IMR-90 (cell line): ENCODE results near the gene ARL10. TPM values are rescaled to one million over a fixed set of nuclear protein-coding genes. Genes with fewer than 3 reads are reported as not detected.

Source experiments
- ATAC-seq: fragments of 200-7000 bp; cut with Tn5 transposase; 2 replicates; pipeline ENCODE4 v1.9.1; 2020; ENCODE audit warnings: low read depth, mild to moderate bottlenecking, moderate library complexity
- BruUV-seq: library from RNA; stranded (reverse); fragments of 400-500 nt; replicated peaks from 2 replicates; lab custom pipeline; 2021; lab: Mats Ljungman, UMichigan
- CTCF ChIA-PET: fragments of 300-600 bp; formaldehyde crosslinking; extraction: SDS; loops from one replicate; lab custom pipeline; 2021; ENCODE audit warnings: antibody characterized with exemption; lab: Yijun Ruan, JAX
- POLR2A ChIA-PET: fragments of 300-600 bp; sonication (Branson Sonifier 250); formaldehyde crosslinking; loops from one replicate; lab custom pipeline; 2022; ENCODE audit warnings: antibody characterized with exemption; ENCODE audit not compliant: unreplicated experiment; lab: Charles Lee
- DNase-seq: peaks from one replicate; pipeline ENCODE4 v3.0.0; 2013
- H2AFZ ChIP-seq: replicated peaks from 2 replicates; pipeline ENCODE3; 2013; ENCODE audit warnings: low read length, mild to moderate bottlenecking; ENCODE audit not compliant: poor library complexity
- H2AK5ac ChIP-seq: 2 replicates; pipeline ENCODE4 v1.6.1; 2013; ENCODE audit warnings: low read depth, low read length, inconsistent platforms
- H2AK9ac ChIP-seq: replicated peaks from 2 replicates; pipeline ENCODE3; 2013; ENCODE audit warnings: mild to moderate bottlenecking, low read depth, low read length, moderate library complexity; ENCODE audit not compliant: poor library complexity
- H2BK120ac ChIP-seq: 2 replicates; pipeline ENCODE4 v1.6.1; 2013; ENCODE audit warnings: low read depth, low read length, inconsistent platforms
- H2BK15ac ChIP-seq: 3 replicates; pipeline ENCODE4 v1.6.1; 2013; ENCODE audit warnings: low read depth, low read length, inconsistent platforms
- H2BK20ac ChIP-seq: 2 replicates; pipeline ENCODE4 v1.6.1; 2013; ENCODE audit warnings: low read depth, mild to moderate bottlenecking, inconsistent platforms, low read length, moderate library complexity
- H2BK5ac ChIP-seq: 2 replicates; pipeline ENCODE4 v1.6.1; 2013; ENCODE audit warnings: mild to moderate bottlenecking, low read depth, low read length, inconsistent platforms; ENCODE audit not compliant: poor library complexity, severe bottlenecking
- H3K14ac ChIP-seq: replicated peaks from 2 replicates; pipeline ENCODE4 v1.6.1; 2013; ENCODE audit warnings: low read depth, low read length, inconsistent platforms
- H3K18ac ChIP-seq: 2 replicates; pipeline ENCODE4 v1.6.1; 2013; ENCODE audit warnings: low read depth, low read length, control low read depth
- H3K23ac ChIP-seq: 2 replicates; pipeline ENCODE4 v1.6.1; 2013; ENCODE audit warnings: low read depth, low read length, inconsistent platforms
- H3K27ac ChIP-seq: 2 replicates; pipeline ENCODE4 v1.5.1; 2013; ENCODE audit warnings: mild to moderate bottlenecking, control low read depth, low read length; ENCODE audit not compliant: insufficient read depth
- H3K27me3 ChIP-seq: 2 replicates; pipeline ENCODE4 v1.6.1; 2013; ENCODE audit warnings: low read length; ENCODE audit not compliant: control insufficient read depth, insufficient read depth
- H3K36me3 ChIP-seq: 2 replicates; pipeline ENCODE4 v1.6.1; 2013; ENCODE audit warnings: low read length, mixed read lengths; ENCODE audit not compliant: control insufficient read depth, insufficient read depth
- H3K4ac ChIP-seq: 2 replicates; pipeline ENCODE4 v1.6.1; 2013; ENCODE audit warnings: low read depth, low read length, inconsistent platforms
- H3K4me1 ChIP-seq: 2 replicates; pipeline ENCODE4 v1.6.1; 2013; ENCODE audit warnings: low read length, mixed read lengths; ENCODE audit not compliant: control insufficient read depth, insufficient read depth
- H3K4me2 ChIP-seq: 2 replicates; pipeline ENCODE4 v1.6.1; 2013; ENCODE audit warnings: low read depth, mild to moderate bottlenecking, control low read depth, low read length, moderate library complexity
- H3K4me3 ChIP-seq: 2 replicates; pipeline ENCODE4 v1.5.1; 2013; ENCODE audit warnings: low read depth, mild to moderate bottlenecking, control low read depth, low read length, moderate library complexity; ENCODE audit not compliant: insufficient read depth
- H3K56ac ChIP-seq: 2 replicates; pipeline ENCODE4 v1.6.1; 2013; ENCODE audit warnings: low read length, inconsistent platforms; ENCODE audit not compliant: insufficient read depth; ENCODE audit errors: extremely low read depth
- H3K79me1 ChIP-seq, 2 experiments: 2 replicates each; pipeline ENCODE4 v1.6.1; 2013; ENCODE audit warnings: low read length in 2 of 2, inconsistent platforms in 1 of 2, low read depth in 1 of 2
- H3K9ac ChIP-seq: 2 replicates; pipeline ENCODE4 v1.6.1; 2013; ENCODE audit warnings: low read depth, low read length, control low read depth
- H3K9me1 ChIP-seq: 2 replicates; pipeline ENCODE4 v1.6.1; 2013; ENCODE audit warnings: low read length, inconsistent platforms; ENCODE audit not compliant: insufficient read depth
- H3K9me3 ChIP-seq: 2 replicates; pipeline ENCODE4 v1.6.1; 2013; ENCODE audit warnings: low read length; ENCODE audit not compliant: control insufficient read depth, insufficient read depth
- H4K20me1 ChIP-seq: 2 replicates; pipeline ENCODE4 v1.6.1; 2013; ENCODE audit warnings: low read length, inconsistent platforms; ENCODE audit not compliant: insufficient read depth
- H4K5ac ChIP-seq: 2 replicates; pipeline ENCODE4 v1.6.1; 2013; ENCODE audit warnings: mild to moderate bottlenecking, low read depth, low read length, control low read depth
- H4K8ac ChIP-seq, 2 experiments: 2 replicates each; pipeline ENCODE4 v1.6.1; 2013; ENCODE audit warnings: low read depth in 2 of 2, low read length in 2 of 2, control low read depth in 1 of 2, inconsistent platforms in 1 of 2
- H4K91ac ChIP-seq: 2 replicates; pipeline ENCODE4 v1.6.1; 2013; ENCODE audit warnings: low read depth, low read length, inconsistent platforms; ENCODE audit not compliant: insufficient read depth
- CHD1 ChIP-seq: IDR thresholded peaks from 2 replicates; pipeline ENCODE4 v1.6.1; 2012; ENCODE audit warnings: low read depth, low read length, improper control_type of control experiment
- FOS ChIP-seq: fragments of 150-350 bp; IDR thresholded peaks from 2 replicates; pipeline ENCODE4 v1.6.1; 2016; ENCODE audit warnings: low read depth, low read length
- MAZ ChIP-seq: IDR thresholded peaks from 2 replicates; pipeline ENCODE4 v1.6.1; 2012; ENCODE audit warnings: low read depth, mild to moderate bottlenecking, low read length, improper control_type of control experiment, moderate library complexity, borderline replicate concordance
- MXI1 ChIP-seq: IDR thresholded peaks from 2 replicates; pipeline ENCODE4 v1.6.1; 2012; ENCODE audit warnings: low read depth, mild to moderate bottlenecking, low read length, moderate library complexity, borderline replicate concordance
- RAD21 ChIP-seq: IDR thresholded peaks from 2 replicates; pipeline ENCODE4 v1.6.1; 2012; ENCODE audit warnings: low read length, improper control_type of control experiment
- RCOR1 ChIP-seq: IDR thresholded peaks from 2 replicates; pipeline ENCODE4 v1.6.1; 2012; ENCODE audit warnings: mild to moderate bottlenecking, low read length, improper control_type of control experiment; ENCODE audit not compliant: insufficient replicate concordance
- WGBS, 2 experiments: methylation state at CpG; one replicate each; pipeline versions ENCODE4 v1.1.5 to v1.1.7; 2013; ENCODE audit warnings: missing lambda C conversion rate in 2 of 2; ENCODE audit not compliant: insufficient read length in 1 of 2; ENCODE audit errors: extremely low coverage in 2 of 2; 5-methylcytosine and 5-hydroxymethylcytosine counted together
- dilution Hi-C: fragments of 300-500 bp; cut with HindIII; formaldehyde crosslinking; loops from one replicate; pipeline ENCODE4 v1.14.3; 2018; ENCODE audit warnings: low sequenced_read_pairs; ENCODE audit not compliant: unreplicated experiment
- in situ Hi-C: fragments of 300-500 bp; cut with MboI; formaldehyde crosslinking; loops from 3 replicates; pipeline ENCODE4 v1.14.3; 2019; ENCODE audit warnings: low sequenced_read_pairs, inconsistent platforms, mixed read lengths
- intact Hi-C: fragments of 100-400 bp; cut with micrococcal nuclease; formaldehyde crosslinking; loops from 2 replicates; pipeline ENCODE4 v1.10.0; 2022
- polyA plus RNA-seq, 3 experiments: library from polyadenylated mRNA; depleted of rRNA; stranded (reverse); fragments of >200 nt; gene quantifications; 2 replicates each; pipeline ENCODE4 v1.2.3, GENCODE V29; 2012; ENCODE audit warnings: low replicate concordance in 1 of 3
- total RNA-seq: library from RNA; depleted of rRNA; stranded (reverse); fragments of >200 nt; gene quantifications from 2 replicates; pipeline ENCODE4 v1.2.3, GENCODE V29; 2012
- TF ChIP-seq, protein P1 (sequence below): fragments of 150-350 bp; IDR thresholded peaks from 2 replicates; pipeline ENCODE4 v1.6.1; 2017; ENCODE audit warnings: mild to moderate bottlenecking, antibody characterized with exemption, low read length, low read depth

Gene ARL10
- total and polyA plus RNA-seq, 2 of the 4 experiments (the other 2 are of a cell fraction), result 3.6 to 6.0 TPM

- Histone ChIP-seq H3K4ac (no peak overlapping the region), H3K27me3 (no peaks in the 10 kb centered on the region), H3K4me3 (no peak overlapping the region), H3K9me1 (no peaks in the 10 kb centered on the region; the same call in 1 of the 2 replicates), H3K9ac (no peak overlapping the region), H3K9me3 (no peaks in the 10 kb centered on the region), H3K79me1 (no peaks in the 10 kb centered on the region; a peak in 1 of 4 replicates), H4K5ac (no peak overlapping the region), H3K4me1 (no peaks in the 10 kb centered on the region), H3K36me3 (peaks cover 28% of the 10 kb centered on the region), H2BK5ac (no peak overlapping the region), H2BK20ac (no peak overlapping the region), H2AFZ (no peak overlapping the region), H2BK15ac (no peak overlapping the region), H2AK9ac (no peak overlapping the region), H3K56ac (no peak overlapping the region), H4K91ac (no peak overlapping the region), H3K4me2 (no peak overlapping the region), H3K14ac (no peak overlapping the region), H2AK5ac (no peak overlapping the region), H3K27ac (no peak overlapping the region), H4K20me1 (no peaks in the 10 kb centered on the region), H2BK120ac (no peak overlapping the region), H3K23ac (no peak overlapping the region), H3K18ac (no peak overlapping the region), H4K8ac (no peak overlapping the region)
- DNase-seq (peak; percentile 9), ATAC-seq (no peak)
- 62% methylated on average over 3 of the region's 7 CpGs; no CpG with 5 or more reads in 1 of the 2 experiments for WGBS, 2 experiments
- POLR2A ChIA-PET, result no interaction called here
- no TSS peak for BruUV-seq
- in situ Hi-C loops, result no loop called here
- TF ChIP-seq FOS, result no peak
- no peak for TF ChIP-seq CHD1
- TF ChIP-seq, protein P1, sequence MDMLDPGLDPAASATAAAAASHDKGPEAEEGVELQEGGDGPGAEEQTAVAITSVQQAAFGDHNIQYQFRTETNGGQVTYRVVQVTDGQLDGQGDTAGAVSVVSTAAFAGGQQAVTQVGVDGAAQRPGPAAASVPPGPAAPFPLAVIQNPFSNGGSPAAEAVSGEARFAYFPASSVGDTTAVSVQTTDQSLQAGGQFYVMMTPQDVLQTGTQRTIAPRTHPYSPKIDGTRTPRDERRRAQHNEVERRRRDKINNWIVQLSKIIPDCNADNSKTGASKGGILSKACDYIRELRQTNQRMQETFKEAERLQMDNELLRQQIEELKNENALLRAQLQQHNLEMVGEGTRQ, result no peak
- TF ChIP-seq MAZ, result no peak
- TF ChIP-seq RAD21, result no peak
- TF ChIP-seq RCOR1, result no peak
- TF ChIP-seq MXI1, result no peak
- CTCF ChIA-PET, result interaction anchor here (0.9 kb wide), 1 partner anchor 644 kb away, joined by 3 read pairs; no protein-coding TSS in a partner anchor
- intact Hi-C loops, result no loop called here
- dilution Hi-C loops, result no loop called here
Observed at GRCh38 chr5:176373100-176373818, 8.0 kb downstream of the ARL10 start.
